HEK293 (cell line): ENCODE measurements around the gene DHRS11.

Experiments used
- ZFHX2 ChIP-seq: fragments of 450-650 bp; formaldehyde crosslinking; conservative IDR thresholded peaks from 2 replicates; pipeline ENCODE4 v1.5.1; 2016; ENCODE audit warnings: missing biosample characterization, missing genetic modification characterization
- ZNF221 ChIP-seq: fragments of 450-650 bp; formaldehyde crosslinking; IDR thresholded peaks from 2 replicates; pipeline ENCODE4 v1.5.1; 2017; ENCODE audit warnings: missing biosample characterization, missing genetic modification characterization, borderline replicate concordance
- ZNF791 ChIP-seq: fragments of 450-650 bp; formaldehyde crosslinking; IDR thresholded peaks from 2 replicates; pipeline ENCODE4 v1.5.1; 2016; ENCODE audit warnings: missing biosample characterization, missing genetic modification characterization
- TF ChIP-seq, protein P1 (sequence below): fragments of 450-650 bp; formaldehyde crosslinking; IDR thresholded peaks from 2 replicates; pipeline ENCODE4 v1.5.1; 2016; ENCODE audit warnings: missing biosample characterization, missing genetic modification characterization
- TF ChIP-seq, protein P2 (sequence below): fragments of 450-650 bp; formaldehyde crosslinking; IDR thresholded peaks from 2 replicates; pipeline ENCODE4 v1.5.1; 2016; ENCODE audit warnings: missing biosample characterization, missing genetic modification characterization
- TF ChIP-seq, protein P3 (sequence below): fragments of 450-650 bp; formaldehyde crosslinking; IDR thresholded peaks from 2 replicates; pipeline ENCODE4 v1.5.1; 2016; ENCODE audit warnings: missing biosample characterization, missing genetic modification characterization

DNA sequence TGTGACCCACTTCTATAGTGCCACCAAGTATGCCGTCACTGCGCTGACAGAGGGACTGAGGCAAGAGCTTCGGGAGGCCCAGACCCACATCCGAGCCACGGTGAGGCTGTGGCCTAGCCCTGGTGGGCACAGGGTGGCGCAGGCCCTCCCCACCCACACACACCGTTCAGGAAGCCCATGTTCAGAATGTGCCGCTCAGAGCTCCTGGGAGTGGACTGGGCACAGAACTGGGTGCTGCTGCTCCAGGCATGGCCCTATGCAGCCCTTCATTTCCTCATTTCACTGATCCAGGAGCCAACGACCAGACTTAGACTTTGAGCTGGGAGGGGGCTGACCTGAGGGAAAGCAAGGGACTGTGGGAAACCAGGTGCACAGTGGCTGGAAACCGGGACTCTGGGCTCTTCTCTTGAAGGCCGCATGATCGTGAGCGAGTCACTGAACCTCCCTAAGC lies 7.3 kb downstream of the DHRS11 start:
- TF ChIP-seq, protein P1, sequence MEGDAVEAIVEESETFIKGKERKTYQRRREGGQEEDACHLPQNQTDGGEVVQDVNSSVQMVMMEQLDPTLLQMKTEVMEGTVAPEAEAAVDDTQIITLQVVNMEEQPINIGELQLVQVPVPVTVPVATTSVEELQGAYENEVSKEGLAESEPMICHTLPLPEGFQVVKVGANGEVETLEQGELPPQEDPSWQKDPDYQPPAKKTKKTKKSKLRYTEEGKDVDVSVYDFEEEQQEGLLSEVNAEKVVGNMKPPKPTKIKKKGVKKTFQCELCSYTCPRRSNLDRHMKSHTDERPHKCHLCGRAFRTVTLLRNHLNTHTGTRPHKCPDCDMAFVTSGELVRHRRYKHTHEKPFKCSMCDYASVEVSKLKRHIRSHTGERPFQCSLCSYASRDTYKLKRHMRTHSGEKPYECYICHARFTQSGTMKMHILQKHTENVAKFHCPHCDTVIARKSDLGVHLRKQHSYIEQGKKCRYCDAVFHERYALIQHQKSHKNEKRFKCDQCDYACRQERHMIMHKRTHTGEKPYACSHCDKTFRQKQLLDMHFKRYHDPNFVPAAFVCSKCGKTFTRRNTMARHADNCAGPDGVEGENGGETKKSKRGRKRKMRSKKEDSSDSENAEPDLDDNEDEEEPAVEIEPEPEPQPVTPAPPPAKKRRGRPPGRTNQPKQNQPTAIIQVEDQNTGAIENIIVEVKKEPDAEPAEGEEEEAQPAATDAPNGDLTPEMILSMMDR (tag by site-specific recombination) = no peak
- TF ChIP-seq, protein P2, sequence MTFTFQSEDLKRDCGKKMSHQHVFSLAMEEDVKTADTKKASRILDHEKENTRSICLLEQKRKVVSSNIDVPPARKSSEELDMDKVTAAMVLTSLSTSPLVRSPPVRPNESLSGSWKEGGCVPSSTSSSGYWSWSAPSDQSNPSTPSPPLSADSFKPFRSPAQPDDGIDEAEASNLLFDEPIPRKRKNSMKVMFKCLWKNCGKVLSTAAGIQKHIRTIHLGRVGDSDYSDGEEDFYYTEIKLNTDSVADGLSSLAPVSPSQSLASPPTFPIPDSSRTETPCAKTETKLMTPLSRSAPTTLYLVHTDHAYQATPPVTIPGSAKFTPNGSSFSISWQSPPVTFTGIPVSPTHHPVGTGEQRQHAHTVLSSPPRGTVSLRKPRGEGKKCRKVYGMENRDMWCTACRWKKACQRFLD (tag by site-specific recombination) = no peak
- TF ChIP-seq, protein P3, sequence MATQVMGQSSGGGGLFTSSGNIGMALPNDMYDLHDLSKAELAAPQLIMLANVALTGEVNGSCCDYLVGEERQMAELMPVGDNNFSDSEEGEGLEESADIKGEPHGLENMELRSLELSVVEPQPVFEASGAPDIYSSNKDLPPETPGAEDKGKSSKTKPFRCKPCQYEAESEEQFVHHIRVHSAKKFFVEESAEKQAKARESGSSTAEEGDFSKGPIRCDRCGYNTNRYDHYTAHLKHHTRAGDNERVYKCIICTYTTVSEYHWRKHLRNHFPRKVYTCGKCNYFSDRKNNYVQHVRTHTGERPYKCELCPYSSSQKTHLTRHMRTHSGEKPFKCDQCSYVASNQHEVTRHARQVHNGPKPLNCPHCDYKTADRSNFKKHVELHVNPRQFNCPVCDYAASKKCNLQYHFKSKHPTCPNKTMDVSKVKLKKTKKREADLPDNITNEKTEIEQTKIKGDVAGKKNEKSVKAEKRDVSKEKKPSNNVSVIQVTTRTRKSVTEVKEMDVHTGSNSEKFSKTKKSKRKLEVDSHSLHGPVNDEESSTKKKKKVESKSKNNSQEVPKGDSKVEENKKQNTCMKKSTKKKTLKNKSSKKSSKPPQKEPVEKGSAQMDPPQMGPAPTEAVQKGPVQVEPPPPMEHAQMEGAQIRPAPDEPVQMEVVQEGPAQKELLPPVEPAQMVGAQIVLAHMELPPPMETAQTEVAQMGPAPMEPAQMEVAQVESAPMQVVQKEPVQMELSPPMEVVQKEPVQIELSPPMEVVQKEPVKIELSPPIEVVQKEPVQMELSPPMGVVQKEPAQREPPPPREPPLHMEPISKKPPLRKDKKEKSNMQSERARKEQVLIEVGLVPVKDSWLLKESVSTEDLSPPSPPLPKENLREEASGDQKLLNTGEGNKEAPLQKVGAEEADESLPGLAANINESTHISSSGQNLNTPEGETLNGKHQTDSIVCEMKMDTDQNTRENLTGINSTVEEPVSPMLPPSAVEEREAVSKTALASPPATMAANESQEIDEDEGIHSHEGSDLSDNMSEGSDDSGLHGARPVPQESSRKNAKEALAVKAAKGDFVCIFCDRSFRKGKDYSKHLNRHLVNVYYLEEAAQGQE = no peak
- no peak for TF ChIP-seq ZNF791 (tag by site-specific recombination)
- no peak for TF ChIP-seq ZNF221 (tag by site-specific recombination)
- TF ChIP-seq ZFHX2 (tag by site-specific recombination) = no peak
